HG02973 (cell line): Measurements from ENCODE around the gene FLVCR1.
"Not testable (repeated sequence)": the region's sequence is repeated elsewhere in the genome, so short reads cannot be mapped to it uniquely, and the experiment has no call there.

Experiments
- ATAC-seq: cut with Tn5 transposase; IDR thresholded peaks from one replicate; pipeline ENCODE4 v1.9.1; 2021; ENCODE audit warnings: moderate library complexity; ENCODE audit not compliant: unreplicated experiment

Gene FLVCR1

DNA sequence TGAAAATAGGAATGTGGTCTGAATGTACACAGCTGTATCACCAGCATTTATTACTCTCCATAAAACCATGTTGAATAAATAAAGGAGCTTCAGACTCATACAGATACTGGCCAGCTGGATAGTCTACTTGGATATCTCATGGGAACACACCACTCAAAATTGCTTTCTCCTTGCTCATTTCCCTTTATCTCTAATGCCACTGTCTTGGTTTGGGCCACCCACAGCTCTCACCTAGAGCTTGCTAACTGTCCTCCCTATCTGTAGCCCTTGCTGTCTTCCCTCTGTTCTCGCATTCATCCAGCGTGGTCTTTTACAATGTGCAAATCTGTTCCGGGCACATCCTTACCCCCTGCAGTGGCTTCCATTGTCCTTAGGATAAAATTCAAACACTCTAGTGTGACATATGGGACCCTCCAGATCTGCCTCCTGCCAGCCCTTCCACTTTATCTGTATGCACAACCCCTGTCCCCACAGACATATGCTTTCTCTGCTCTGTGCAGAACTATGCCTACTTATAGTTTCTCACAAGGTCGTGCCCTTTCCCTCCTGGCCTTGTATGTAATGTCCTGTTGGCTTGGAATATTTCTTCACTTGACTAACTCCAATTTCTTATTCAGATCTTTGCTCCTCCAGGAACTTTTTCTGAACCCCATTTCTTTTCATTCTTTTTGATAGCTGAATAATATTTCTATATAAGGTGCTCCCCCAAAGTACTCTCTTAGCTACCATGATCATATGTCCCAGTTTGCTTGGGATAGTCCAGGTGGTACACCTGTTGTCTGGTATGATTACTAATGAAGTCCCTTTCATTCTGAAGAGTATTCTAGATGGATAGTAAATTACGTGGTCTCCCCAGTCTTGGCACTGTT lies 2.9 kb downstream of the FLVCR1 start:
- no peak for ATAC-seq

DNA sequence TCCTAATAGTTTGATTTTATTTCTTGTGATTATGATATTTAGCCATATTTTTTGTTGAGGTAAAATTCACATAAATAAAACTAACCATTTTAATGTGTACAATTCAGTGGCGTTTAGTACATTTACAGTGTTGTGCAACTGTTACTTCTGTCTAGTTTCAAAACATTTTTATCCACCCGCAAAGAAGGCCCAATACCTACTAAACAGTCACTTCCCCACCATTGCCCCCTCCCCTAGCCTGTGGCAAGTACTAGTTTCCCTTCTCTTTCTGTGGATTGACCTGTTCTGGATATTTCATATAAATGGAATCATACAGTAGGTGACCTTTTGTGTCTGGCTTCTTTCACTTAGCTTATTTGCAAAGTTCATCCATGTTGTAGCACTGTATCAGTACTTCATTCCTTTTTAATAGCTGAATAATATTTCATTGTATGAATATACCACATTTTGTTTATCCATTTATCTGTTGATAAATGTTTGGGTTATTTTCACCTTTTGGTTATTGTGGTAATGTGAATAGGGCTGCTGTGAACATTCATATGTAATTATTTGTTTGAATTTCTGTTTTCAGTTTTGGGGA lies 4.1 kb downstream of the FLVCR1 start:
- ATAC-seq, result no peak

DNA sequence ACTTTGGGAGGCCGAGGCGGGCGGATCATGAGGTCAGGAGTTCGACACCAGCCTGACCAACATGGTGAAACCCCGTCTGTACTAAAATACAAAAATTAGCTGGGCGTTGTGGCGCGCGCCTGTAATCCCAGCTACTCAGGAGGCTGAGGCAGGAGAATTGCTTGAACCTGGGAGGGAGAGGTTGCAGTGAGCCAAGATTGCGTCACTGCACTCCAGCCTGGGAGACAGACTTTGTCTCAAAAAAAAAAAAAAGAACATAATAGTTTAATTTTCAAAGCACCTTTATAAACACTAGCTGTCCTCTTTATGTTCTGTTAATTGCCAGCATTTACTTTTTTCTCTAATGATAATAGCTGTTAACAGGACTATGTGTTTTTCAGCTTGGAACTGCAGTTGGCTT lies 5.3 kb downstream of the FLVCR1 start:
- not testable (repeated sequence) for ATAC-seq

DNA sequence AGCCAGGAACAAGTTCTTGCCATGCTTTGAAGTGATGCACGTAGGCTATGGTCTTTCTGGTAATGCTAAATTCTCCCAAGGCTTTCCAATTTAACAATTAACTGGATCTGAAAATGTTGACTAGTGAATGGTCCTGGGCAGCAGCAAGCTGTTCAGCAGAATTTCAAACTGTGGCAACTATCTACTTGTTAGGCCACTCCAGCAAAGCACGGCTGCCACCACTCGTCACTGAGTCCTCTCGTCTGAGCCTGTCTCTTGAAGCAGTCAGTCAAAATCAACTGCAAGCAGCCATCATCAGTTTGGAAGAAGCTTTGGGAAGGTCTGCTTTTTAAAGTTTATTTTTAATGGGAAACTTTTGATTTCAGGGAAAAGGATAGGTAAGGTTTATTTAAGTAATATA lies 6.1 kb downstream of the FLVCR1 start:
- ATAC-seq, result no peak

DNA sequence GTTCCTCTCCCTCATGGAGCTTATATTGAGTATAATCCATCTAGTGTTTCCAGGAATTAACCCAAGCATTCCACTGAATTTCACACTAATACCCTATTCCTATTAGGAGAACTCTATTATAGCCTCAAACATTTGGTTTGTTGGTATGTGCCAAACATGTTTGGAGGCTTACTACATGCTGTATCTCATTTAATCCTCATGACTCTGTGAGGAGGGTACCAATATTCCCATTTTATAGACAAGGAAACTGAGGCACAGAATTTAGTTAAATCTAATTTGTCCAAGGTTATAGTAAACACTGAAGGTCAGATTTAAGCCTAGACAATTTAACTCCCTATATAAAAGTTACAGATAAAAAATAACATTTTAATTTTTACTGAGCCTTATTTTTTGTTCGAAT lies 9.1 kb downstream of the FLVCR1 start:
- no peak for ATAC-seq

DNA sequence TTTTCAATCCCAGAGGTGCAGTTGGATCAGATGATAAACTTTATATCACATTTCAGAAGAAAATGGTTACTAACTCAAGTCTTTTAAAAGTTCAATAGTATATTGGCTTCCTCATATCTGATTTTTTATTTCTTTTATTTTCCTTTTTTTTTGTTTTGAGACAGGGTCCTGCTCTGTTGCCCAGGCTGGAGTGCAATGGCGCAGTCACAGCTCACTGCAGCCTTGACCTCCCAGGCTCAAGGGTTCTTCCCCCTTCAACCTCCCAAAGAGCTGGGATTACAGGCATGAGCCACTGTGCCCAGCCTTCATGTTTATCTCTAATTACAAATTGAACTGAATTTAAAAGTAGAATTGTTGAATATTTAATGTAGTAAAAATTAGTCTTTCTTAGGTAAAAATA lies 13.9 kb downstream of the FLVCR1 start:
- ATAC-seq, result no peak

DNA sequence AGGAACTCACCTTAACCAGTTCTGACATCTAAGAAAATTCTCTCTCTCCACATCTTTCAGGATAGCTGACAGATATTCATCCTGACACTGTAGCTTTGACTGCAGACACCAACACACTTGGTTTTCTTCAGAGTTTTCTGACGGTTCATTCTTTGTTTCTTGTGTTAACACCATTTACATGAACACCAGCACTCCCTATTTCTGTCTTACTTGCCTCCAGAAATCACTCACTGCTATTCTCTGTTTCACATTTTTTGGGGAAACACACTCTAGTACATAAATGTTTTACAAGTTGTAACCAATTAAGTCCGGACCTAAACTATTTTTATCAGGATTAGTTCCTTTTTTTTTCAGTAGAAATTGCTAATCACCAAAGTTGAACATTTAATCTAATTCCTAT lies 15.4 kb downstream of the FLVCR1 start:
- peak; percentile 78 for ATAC-seq

DNA sequence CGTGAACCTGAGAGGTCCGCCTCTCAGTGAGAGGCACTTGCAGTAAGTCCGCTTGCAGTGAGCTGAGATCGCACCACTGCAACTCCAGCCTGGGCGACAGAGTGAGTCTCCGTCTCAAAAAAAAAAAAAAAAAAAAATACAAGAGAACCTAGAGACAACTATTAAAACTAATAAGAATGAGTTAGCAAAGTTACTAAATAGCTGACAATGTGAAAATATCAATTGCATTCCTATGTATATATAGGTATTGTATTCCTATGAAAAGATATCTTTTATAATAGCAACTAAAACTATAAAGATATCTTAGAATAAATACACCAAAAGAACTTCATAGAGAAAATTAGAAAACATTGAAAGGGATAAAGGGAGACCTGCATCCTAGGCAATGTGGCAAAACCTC lies 20.3 kb downstream of the FLVCR1 start:
- no peak for ATAC-seq

DNA sequence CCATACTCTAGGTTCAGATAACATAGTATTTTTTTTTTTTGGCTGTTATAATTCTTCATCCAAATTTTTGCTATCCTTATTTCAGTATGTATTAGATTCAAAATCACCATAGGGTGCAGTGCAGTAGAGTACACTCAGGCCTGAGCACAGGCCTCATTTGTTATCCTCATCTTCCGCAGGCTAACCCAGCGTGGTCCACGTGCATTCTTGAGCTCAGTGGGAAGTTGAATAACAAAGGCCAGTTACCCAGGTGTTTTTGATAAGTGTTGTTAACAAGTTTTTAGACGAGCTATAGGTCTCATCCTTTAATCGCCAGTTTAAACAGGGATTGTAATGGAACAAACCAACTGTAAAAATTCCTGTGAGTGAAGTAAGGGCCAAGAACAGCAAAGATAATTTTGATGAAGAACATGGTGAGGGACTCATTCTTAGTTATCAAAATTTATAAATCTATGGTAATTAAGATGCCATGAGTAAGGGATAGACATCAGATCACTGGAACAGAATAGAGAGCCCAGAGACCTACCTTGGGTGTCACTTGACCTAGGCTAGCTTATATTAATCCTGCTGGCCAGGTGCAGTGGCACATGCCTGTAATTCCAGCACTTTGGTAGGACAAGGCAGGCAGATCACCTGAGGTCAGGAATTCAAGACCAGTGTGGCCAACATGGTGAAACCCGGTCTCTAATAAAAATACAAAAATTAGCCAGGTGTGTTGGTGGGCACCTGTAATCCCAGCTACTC lies 22.0 kb downstream of the FLVCR1 start:
- no peak for ATAC-seq

DNA sequence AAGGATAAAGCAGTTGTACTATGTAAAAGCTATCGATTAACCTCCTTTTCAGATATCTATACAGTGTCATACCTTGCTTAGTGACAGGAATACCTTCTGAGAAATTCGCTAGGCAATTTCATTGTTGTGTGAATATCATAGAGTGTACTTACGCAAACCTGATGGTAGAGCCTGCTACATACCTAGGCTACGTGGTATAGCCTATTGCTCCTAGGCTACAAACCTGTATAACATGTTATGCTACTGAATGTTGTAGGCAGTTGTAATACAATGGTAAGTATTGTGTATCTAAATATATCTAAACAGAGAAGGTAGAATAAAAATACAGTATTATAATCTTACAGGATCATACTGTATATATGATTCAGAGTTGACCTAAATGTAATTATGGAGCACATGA lies 26.5 kb downstream of the FLVCR1 start:
- no peak for ATAC-seq

DNA sequence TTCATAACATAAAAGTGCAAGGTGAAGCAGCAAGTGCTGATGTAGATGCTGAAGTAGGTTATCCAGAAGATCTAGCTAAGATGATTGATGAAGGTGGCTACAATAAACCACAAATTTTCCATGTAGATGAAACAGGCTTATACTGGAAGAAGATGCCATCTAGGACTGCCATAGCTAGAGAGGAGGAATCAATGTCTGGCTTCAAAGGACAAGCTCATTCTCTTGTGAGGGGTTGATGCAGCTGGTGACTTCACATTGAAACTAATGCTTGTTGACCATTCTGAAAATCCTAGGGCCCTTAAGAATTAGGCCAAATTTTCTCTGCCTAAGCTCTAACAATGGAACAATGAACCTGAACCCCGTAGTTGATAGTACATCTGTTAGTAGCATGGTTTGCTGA lies 34.0 kb downstream of the FLVCR1 start:
- no peak for ATAC-seq

DNA sequence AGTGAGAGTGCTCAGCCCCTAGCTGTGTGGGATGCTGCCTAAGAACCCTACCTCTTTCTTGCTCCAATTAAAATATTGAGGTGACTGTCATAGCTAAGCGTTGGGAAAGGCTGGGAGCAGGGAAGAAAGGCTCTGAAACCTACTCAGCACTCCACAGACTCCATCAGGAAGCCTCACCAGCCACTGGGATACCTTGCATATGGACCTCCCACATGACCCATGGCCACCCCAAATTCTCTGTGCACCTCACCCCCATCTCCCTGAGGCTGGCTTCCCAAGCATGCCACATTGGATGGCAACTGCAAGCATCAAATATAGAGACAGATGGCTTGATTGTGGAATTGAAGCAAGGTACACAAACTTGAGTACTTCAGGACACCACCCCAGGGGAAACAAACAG lies 41.8 kb downstream of the FLVCR1 start:
- no peak for ATAC-seq

DNA sequence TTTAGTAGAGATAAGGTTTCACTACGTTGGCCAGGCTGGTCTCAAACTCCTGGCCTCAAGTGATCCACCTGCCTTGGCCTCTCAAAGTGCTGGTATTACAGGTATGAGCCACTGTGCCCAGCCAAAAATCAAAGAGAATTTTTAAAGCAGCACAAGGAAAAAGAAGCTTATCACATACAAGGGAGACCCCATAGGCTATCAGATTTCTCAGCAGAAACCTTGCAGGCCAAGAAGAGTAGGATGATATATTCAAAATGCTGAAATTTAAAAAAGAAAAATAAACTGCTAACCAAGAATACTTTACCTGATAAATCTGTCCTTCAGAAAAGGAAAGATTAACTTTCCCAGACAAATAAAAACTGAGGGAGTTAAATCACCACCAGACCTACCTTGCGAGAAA lies 43.2 kb downstream of the FLVCR1 start:
- ATAC-seq, result no peak

DNA sequence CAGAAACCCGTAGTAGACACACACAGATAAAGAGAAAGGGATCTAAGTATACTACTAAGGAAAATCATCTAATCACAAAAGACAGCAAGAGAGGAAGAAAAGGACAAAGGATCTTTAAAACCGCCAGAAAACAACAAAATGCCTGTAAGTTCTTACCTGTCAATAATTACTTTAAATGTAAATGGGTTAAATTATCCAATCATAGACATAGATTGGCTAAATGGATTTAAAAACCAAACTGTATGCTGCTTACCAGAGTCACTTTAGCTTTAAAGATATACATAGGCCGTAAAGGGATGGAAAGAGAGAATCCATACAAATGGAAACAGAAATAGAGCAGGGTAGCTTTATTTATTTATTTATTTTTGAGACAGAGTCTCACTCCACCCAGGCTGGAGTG lies 44.0 kb downstream of the FLVCR1 start:
- no peak for ATAC-seq

DNA sequence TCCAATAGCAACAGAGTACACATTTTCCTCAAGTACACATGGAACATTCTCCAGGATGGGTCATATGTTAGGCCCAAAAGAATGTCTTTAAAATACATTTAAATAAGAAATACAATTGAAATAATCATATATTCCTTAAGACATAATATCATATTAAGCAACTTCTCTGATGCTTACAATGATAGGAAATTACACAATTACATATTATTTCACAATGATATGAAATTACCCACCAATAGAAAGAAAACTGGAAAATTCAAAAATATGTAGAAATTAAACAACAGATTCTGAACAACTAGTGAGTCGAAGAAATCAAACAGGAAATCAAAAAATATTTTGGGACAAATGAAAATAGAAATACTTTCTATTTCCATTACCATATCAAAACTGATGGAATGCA lies 45.6 kb downstream of the FLVCR1 start:
- no peak for ATAC-seq

DNA sequence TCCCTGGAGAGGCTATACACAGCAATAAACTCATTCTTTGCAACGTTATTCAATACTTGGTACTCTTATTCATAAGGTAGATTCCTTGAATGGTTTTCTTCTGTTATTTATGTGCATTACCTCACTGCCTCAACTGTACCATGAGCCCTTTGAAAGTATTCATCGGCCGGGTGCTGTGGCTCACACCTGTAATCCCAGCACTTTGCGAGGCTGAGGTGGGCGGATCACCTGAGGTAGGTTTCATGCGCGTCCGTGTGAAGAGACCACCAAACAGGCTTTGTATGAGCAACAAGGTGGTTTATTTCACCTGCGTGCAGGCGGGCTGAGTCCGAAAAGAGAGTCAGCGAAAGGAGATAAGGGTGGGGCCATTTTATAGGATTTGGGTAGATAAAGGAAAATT lies 50.0 kb downstream of the FLVCR1 start:
- not testable (repeated sequence) for ATAC-seq

DNA sequence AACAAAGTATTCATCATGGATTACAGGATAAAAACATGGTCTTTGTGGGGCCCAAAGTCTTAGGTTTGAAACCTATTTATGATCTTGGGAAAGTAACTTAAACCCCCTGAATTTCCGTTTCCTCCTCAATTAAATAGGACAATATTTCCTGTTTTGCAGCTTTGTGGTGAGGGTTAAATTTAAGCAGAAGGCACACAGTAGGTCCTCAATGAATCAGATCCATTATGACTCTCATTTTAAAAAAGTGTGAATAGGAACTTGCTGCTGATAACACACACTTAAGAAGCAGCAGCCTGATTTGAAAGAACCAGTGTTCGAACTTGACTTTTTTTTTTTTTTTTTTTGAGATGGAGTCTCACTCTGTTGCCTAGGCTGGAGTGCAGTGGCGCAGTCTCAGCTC lies 50.9 kb downstream of the FLVCR1 start:
- ATAC-seq, result no peak

DNA sequence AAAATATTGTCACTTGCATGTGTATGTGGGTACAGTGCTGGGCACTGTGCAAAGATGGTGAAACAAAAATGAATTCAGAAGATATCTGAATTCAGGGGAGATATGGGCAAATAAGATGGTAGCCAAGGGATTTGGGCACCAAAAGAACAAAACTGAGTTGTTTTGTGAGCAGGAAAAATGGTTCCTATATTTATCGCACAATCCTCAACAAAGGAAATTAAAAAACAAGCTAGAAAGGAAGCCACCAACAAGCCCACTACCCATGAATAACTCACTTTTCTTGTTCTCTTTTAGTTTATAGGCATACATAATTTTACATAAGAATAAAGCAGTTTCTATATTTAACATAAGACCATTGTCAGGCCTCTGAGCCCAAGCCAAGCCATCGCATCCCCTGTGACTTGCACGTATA lies 51.6 kb downstream of the FLVCR1 start:
- ATAC-seq, result no peak

DNA sequence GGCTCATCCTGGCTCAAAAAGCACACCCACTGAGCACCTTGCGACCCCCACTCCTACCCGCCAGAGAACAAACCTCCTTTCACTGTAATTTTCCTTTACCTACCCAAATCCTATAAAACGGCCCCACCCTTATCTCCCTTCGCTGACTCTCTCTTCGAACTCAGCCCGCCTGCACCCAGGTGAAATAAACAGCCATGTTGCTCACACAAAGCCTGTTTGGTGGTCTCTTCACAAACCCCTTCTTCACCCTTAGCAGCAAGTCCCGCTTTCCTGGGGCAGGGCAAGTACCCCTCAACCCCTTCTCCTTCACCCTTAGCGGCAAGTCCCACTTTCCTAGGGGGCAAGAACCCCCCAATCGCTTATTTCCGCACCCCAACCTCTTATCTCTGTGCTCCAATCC lies 52.1 kb downstream of the FLVCR1 start:
- ATAC-seq, result not testable (repeated sequence)

DNA sequence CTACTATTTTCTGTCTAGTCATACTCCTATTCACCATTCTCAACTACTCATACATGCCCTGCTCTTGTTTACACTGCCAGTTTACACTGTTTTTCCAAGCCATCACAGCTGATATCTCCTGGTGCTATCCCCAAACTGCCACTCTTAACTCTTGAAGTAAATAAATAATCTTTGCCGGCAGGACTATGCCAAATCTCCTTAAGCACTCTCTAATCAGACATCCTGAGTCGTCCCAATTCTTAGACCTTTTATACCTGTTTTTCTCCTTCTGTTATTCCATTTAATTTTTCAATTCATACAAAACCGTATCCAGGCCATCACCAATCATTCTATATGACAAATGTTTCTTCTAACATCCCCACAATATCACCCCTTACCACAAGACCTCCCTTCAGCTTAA lies 55.6 kb downstream of the FLVCR1 start:
- not testable (repeated sequence) for ATAC-seq

DNA sequence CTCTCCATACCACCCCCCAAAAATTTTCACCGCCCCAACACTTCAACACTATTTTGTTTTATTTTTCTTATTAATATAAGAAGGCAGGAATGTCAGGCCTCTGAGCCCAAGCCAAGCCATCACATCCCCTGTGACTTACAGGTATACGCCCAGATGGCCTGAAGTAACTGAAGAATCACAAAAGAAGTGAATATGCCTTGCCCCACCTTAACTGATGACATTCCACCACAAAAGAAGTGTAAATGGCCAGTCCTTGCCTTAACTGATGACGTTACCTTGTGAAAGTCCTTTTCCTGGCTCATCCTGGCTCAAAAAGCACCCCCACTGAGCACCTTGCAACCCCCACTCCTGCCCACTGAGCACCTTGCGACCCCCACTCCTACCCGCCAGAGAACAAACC lies 56.0 kb downstream of the FLVCR1 start:
- not testable (repeated sequence) for ATAC-seq

DNA sequence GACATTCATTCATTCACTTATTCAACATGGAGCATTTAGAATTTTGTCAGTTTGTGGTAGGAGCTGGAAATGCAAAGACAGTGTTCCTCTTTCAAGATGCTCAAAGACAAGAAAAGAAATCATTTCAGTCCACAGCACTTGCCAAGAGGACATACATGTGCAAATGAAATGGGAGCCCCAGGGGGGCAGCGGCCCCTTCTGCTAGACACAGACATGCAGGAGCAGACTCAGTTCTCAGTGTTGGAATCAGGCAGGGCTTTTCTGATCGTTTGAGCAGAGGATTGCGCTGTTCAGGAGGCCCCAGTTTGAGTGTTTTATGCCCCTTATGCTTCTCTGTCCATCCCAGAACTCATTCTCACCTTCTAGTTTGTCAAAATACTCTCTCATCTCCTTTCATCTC lies 56.7 kb downstream of the FLVCR1 start:
- ATAC-seq, result no peak
